GM18858 (cell line): ENCODE measurements around the gene SETD1B.
"Not testable (repeated sequence)": the region's sequence is repeated elsewhere in the genome, so short reads cannot be mapped to it uniquely, and the experiment has no call there.

Source experiments
- ATAC-seq: cut with Tn5 transposase; IDR thresholded peaks from one replicate; pipeline ENCODE4 v1.9.1; 2021; ENCODE audit not compliant: unreplicated experiment

The SETD1B gene

DNA sequence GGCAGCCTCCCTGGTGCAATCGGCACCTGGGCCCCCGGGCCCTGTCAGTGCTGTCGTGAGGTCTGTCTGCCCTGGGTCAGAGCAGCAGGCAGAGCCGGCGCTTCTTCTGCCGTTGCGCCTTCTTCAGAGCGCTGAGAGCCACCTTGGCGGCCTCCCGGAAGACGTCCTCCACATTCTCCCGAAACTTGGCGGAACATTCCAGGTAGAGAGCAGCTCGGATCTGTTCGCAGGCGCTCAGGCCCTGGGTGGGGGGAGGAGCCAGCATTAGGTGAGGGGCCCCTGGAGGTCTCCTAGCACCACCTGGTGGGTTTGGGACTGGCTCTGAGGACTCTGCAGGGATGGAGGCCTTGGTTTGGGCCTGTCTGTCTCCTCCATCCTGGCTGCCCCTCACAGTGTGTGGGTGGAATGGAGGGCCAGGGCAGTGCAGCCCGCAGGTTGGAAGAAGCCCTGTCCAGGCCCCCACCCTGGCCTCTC lies 24.4 kb upstream of the SETD1B start:
- ATAC-seq: no peak

DNA sequence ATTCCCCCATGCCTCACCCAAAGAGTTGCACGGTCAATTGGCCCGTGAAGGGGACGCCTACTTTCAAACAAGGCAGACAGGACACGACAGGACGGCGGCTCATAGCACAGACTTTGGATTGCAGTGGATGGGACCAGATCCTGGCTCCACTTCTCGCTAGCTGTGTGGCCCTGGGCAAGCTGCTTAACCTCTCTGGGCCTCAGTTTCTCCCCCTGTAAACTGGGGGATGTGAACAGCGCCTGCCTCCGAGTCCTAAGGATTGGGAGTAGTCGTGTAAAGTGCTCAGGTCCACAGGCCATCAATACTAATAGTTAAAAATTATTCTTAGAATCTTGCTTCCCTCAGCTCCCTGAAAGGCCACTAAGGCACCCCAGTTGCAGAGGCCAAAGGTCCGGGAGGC lies 23.4 kb upstream of the SETD1B start:
- no peak for ATAC-seq

DNA sequence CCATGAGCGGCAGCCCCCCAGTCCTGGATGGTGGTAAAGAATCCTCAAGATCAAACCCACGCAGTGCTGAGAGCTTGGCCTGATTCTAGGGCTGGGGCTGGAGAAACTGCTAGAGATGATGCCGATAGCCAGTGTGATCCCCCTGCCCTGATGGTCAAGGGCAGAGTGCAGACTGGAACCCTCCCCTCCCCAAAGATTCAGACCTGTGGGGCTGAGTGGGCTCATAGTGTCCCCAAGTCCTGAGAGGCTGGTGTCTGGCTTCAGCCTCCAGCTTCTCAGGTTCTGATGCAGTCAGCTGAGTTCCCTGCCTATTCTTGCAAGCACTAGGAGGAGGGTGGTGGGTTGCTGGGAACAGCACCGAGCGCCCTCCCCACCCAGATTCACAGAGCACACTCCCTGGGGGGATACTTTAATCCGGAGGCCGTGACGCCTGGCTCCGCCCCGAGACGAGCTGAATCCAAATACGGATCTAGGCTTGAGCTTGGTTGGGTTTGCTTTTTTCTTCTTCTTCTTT lies 22.3 kb upstream of the SETD1B start:
- ATAC-seq: no peak

DNA sequence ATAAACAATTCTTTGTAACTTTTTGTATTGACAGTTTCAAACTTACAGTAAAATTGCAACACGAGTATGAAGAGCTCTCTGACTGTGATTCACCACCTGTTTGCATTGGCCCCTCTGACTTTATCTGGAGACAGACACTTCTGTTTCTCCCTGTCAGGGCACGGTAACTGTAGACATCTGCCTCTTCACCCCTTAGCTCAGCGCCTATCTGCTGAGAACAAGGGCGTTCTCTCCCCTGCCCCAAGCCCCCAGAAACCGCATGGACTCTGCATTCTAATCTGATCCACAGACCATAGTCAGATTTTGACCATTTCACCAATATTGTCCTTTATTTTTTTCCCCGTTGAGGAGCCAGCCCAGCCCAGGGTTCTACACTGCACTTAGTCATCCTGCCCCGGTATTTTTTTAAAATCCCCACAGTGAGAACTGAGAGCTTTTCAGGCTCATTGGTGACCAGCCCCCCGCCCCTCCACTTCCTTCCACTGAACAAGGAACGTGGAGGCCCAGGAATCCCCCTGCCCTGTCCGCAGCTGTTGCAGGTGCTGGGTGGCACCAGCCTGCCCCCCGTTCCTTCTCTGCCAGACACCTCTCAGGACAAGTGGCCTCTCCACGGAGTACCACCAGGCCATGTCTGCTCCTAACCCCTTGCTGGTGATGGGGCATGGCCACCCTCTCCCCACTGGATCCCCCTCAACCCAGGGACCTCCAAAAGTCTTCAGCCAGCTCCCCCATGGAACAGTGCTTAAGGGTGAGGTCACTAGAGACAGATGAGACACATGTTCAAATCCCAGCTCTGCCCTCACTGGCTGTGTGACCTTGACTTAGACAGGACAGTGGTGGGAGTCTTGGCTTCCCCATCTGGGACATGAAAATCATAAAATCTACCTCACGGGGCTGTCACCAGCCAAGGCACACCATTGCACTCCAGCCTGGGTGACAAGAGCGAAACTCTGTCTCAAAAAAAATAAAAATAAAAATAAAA lies 21.5 kb upstream of the SETD1B start:
- no peak for ATAC-seq

DNA sequence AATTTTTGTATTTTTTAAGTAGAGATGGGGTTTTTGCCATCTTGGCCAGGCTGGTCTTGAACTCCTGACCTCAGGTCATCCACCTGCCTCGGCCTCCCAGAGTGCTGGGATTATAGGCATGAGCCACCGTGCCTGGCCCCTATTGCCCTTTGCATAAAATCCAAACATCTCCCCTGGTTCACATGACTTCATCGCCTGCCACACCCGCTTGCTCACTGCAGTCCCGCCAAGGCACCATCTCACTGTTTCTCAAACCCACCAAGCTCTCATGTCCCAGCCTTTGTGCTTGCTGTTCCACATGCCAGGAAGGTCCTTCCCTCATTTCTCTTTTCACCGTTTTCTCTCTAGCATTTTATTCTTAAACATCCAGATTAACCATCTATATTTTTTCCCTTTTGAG lies 20.0 kb upstream of the SETD1B start:
- no peak for ATAC-seq

DNA sequence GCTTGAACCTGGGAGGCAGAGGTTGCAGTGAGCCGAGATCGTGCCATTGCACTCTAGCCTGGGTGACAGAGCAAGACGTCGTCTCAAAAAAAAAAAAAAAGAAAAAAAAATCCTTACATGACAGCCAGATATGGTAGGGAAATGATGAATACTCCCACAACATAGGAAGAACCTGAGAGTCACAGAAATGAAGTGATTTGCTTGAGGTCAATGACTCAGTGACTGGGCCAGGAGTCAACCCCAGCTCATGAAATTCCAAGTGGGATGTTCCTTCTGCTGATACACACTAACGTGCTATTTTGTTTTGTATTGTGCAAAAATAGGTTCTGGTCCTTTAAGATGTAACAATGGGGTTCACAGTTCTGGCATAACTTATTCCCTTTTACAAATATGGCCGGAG lies 19.3 kb upstream of the SETD1B start:
- no peak for ATAC-seq

DNA sequence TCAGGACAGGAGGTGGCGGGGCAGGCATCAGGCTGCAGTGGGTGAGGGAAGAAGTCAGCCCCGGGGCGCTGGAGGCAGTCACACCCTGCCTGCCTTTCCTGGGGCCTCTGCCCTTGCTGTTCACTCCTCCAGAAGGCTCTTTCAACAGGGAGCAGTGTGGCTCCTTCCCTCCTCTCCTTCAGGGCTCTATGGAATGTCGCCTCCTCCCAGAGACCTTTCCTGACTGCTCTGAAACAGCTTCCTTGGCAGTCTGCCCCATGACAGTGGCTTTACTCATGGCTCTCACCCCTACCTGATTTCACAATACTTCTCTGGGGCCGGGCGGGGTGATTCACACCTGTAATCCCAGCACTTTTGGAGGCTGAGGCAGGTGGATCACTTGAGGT lies 17.4 kb upstream of the SETD1B start:
- no peak for ATAC-seq

DNA sequence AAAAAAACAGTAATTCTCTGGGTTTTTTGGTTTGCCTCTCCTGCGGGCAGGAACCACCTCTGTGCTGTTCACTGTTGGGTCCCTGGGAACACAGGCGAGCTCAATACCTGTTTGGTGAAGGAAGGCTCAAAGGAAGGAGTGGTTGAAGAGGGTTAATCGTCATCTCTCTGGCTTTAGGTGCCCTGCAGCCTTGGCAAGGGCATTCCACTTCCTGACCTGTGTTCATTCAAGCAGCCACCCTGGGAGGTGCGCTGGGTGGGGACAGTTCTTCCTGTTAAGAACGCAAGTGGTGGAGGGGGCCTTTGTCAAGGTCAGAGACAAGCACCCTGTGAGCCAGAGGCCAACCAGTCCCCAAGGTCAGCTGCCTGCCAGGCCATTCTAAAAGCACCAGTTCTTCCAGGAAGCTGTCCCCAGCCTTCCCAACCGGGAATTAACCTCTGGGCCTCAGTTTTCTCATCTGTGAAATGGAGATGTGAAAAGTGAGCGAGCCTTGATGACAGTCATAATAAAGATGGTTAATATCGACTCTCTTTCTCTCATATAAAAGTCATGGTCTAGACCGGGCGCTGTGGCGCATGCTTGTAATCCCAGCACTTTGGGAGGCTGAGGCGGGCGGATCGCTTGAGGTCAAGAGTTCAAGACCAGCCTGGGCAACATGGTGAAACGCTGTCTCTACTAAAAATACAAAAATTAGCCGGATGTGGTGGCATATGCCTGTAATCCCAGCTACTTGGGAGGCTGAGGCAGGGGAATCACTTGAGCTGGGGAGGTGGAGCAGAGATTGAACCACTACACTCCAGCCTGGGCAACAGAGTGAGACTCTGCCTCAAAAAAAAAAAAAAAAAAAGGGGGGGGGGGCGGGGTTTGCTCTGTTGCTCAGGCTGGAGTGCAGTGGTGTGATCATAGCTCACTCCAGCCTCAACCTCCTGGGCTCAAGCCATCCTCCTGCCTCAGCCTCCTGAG lies 16.5 kb upstream of the SETD1B start:
- no peak for ATAC-seq

DNA sequence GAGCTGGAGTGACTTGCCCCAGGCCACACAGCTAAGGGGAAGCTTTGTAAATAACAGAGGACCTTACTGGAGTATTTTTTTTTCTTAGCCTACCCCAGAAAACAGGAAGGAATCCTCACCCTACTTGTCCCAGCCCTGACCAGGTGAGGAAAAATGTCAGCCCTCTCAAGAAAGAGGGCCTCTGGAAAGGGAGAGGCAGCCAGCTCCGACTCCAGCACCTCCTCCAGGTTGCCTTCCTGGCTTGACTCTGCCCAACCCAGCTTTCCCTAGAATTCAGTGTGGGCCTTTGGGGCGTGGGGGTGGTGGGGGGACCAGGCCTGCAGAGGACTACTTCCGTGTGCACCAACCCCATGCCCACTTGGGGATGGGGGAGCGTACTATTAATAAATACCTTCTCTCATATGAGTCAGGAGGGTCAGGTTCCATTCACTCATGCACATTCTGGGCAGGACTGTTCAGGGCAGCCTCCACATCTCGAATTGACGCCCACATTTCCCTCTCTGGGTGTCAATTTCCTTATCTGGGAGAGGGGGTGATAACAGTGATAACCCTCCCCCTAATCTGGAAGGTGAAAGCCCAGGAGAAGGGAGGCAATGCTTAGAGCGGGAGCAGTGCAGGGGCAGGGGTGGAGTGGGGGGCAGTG lies 15.5 kb upstream of the SETD1B start:
- ATAC-seq: no peak

DNA sequence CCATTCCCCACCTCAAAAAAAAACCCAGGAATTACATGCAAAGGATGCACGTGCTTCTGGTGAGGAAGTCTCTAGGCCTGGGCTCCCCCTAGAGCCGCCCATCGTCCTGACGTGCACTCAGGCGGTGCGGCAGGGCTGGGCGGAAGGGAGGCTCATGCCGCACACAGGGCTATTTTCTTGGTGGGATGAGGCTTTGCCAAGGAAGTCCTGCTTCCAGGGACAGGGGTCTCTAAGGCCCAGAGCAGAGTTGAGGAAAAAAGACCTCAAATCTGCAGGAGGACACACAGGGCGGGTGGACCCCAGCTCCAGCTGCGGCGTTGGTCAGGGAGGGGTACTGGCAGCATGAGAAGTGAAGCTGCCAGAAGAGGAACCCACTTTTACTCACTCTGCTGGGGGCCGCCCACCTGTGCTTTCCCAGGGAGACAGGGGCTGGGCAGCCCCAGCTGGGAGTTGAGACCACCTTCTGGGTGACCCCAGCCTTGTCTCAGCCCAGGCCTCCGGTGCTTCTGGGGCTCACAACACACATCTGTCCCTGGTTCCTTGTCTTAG lies 14.5 kb upstream of the SETD1B start:
- ATAC-seq: no peak

DNA sequence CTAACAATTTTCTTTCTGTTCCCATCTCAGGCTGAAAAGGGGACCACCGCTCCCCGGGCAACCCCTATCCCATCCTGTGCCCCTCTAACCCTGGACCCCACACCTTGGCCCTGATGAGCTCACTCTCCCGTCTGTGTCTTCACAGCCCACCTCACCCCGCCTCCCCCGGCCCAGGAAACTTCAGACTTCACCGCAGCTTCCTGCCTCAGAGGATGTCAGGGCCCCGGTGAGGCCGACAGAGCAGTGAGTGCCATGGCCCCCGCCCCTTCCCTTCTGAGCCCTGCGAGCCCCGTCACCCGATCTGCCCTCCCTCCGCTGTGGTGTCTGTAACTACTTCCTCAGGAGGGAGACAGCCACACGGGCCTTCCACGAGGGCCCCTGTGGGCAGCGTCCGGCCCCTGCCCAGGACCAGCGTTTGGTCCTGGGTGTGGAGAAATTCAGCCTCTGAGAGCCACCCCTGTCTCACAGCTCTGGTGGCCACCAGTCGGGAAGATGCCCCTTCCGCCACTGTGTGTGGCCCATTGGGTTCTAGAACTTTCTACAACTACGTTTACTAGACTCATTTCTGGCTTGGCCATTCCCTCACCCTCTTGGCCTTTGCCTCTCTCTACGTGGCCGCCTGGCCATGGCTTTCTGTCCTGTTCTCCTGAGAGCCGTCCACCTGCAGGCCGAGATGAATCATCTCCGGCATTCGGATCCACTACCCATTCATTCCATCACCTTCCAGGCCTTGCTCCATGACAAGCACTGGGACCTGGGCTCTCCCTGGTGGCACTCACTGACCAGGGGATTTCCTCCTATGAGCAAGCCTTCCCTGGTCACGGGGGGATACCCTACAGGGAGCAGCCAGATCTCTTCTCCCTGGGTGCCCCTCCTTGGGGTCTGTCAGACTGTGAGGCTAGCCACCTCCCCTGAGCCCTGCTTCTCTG lies 13.7 kb upstream of the SETD1B start:
- ATAC-seq: peak; percentile 21

DNA sequence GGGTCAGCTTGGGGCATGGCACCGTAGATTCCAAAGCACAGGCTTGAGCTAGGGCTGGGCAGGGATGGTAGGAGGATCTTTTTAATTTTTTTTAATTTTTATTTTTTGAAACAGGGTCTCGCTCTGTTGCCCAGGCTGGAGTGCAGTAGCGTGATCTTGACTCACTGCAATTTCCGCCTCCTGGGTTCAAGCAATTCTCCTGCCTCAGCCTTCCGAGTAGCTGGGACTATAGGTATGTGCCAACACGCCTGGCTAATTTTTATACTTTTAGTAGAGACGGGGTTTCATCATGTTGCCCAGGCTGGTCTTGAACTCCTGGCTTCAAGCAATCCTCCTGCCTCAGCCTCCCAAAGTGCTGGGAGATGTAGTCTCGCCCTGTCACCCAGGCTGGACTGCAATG lies 13.0 kb upstream of the SETD1B start:
- not testable (repeated sequence) for ATAC-seq

DNA sequence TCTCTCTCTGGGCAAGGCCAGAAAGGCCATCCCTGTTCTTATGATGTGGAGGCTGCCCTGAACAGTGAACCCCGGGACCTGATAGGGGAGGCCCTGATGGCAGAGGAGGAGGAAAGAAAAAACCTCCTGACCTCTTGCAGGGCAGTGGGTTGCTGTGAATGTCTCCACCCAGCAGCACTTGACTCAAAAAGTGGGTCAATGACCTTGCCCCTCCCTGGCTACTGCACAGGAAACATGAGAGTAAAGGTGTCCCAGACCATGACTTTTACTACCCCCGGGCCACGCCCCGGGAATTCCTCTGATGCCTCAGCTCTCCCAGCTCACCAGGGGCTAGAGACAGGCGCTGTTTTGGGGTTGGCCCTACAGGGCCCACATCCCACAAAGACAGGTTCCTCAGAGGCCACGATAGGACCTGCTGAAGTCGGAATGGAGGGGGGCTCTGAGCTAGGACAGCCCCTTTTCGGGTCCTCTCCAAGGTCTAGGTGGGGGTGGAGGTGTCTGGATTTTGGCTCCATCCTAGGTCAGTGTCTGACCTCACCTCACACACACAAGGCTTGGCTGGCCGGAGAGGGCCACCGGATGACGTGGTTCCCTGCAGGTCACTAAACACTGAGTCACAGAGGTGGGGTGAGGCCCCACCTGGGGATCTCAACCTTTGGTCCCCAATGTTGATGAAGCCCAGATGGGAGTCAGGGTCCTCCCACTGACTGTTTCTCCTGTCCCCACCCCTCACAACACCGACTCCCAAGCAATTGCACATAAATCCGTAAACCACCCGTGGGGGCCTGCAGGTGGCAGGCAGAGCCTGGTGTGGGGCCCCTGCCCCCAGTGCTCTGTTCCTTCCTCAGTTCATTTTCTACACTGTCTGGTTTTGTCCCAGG lies 11.9 kb upstream of the SETD1B start:
- ATAC-seq: no peak

DNA sequence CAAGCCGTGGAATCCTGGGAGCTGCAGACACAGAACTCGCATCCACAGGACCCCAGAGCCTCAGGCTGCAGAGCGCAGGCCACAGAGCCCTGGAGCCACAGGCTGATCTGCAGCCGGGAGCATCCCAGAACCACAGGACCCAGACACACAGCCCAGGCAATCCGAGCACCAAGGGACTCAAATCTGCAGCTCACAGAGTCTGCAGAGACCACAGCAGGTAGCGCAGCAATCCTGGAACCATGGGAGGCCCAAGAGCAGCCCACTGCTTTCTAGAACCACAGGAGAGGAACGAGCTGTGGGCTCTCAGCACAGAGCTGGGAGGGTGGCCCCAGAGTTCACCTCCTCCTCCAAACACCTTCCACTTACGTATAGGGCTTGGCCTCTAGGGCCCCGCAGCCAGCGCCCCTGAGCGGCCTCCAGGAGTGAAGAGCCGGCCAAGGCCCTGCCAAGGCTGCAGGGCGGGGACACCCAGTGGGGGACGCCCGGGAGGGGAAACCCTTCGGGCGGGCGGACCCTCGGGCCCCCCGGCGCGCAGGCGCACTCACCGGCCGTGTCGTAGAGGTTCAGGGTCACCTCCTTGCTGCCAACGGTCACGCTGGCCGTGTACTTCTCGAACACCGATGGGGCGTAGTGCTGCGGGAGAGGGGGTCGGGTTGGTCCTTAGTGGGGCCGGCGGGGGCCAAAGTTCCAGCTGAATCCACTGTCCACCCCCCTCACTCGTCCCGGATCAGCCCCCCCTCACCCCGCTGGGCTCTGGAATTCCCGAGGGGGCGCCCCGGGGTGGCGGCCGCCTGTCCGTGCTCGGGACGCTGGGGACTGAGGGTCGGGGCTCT lies 11.0 kb upstream of the SETD1B start:
- no peak for ATAC-seq

DNA sequence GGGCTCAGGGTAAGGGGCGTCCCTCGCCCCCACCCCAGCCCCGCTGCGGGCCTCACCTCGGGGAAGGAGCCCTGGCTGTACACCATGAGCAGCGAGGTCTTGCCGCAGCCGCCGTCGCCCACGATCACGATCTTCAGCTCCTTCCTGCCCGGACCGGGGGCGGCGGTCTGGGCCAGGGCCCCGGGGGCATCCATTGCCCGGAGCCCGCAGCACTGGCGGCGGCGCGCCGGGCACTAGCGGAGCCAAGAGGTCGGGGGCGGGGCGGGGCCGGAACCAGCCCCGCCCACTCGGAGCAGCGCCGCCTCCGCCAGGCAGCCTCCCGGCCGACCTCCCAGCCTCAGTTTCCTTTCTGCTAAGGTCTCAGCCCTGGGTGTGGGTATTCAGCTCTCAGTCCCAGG lies 10.4 kb upstream of the SETD1B start, which contains the start of gene RHOF:
Gene RHOF, minus strand, starts transcription at position 249 of the 398 bp plus-strand sequence. Its CDS starts 55 bp downstream, at position 194.
- peak; percentile 4 for ATAC-seq

DNA sequence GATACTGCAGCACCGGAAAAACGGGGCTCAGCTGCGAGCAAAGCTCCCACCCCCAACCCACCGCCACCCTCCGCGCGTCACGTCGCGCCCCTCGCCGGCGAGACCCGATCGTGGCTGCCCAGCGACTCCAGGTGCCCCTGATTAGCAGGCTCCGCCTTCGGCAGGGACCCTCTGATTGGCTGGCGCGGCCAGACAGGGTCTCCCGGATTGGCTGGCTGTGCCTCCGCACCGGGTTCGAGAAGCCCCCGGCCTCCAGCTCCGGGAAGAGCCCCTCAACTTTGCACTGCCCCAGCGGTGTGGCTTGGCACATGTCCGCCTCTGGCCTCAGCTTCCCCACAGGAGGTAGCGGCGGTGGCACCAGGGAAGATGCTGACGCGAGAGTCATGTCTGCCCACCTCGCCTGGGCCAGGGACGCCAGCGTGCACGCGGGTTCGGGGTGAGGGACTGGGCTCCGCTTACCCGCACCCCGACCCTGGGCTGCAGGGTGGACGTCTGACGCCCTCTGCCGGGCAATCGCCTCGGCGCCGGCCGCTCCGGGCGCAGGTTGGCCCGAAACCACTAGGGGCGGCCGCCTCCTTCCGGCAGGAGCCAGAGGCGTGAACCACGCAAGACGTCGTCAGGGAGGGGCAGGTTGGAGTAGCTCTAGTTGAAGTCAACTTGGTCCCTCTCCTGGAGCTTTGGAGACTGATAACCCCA lies 9.8 kb upstream of the SETD1B start:
- peak; percentile 36 for ATAC-seq

DNA sequence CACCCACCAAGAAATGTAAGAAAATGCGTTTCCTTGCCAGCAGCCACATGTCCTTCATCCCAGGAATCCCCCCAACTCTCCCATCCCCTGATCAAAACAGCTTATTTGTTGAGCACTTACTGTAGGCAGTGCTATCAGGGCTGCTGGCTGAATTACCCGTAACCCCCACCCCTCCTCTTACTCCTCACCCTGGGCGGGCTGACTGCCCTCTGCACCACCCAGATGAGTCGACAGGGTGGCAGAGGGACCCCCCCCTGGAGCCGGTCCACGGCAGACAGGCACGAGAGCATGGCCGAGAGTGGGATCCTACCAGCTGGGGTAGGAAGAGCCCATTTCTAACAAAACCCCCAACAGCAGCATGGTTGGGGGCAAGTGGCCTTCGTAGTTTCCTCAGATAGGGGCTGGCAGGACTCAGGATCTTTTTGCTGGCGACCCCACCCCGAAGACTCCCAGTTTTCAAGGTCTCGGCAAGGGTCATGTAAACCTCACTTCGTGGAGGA lies 9.2 kb upstream of the SETD1B start:
- ATAC-seq: no peak
